HEK293 (cell line): ENCODE measurements around the gene NCBP2.
A peak's percentile ranks its signal among the peaks of the same experiment; 100 is the strongest.

Experiments used
- BCL11B ChIP-seq: fragments of 450-650 bp; formaldehyde crosslinking; IDR thresholded peaks from 2 replicates; pipeline ENCODE4 v1.5.1; 2016; ENCODE audit warnings: low read depth, missing biosample characterization, missing genetic modification characterization
- FEZF1 ChIP-seq: fragments of 450-650 bp; formaldehyde crosslinking; IDR thresholded peaks from 2 replicates; pipeline ENCODE4 v1.5.1; 2016; ENCODE audit warnings: missing biosample characterization, missing genetic modification characterization
- GLI2 ChIP-seq: fragments of 450-650 bp; formaldehyde crosslinking; IDR thresholded peaks from 2 replicates; pipeline ENCODE4; 2017; ENCODE audit warnings: missing biosample characterization, missing genetic modification characterization, low read depth, borderline replicate concordance
- HIC1 ChIP-seq: fragments of 450-650 bp; formaldehyde crosslinking; IDR thresholded peaks from 2 replicates; pipeline ENCODE4 v1.5.1; 2016; ENCODE audit warnings: missing biosample characterization, missing genetic modification characterization
- HOXC10 ChIP-seq: sonication (generic); formaldehyde crosslinking; IDR thresholded peaks from 2 replicates; pipeline ENCODE4 v1.8.1; 2023; ENCODE audit warnings: mild to moderate bottlenecking, missing genetic modification reagents
- HOXD13 ChIP-seq: sonication (generic); formaldehyde crosslinking; IDR thresholded peaks from 2 replicates; pipeline ENCODE4 v1.8.0; 2022; ENCODE audit warnings: missing genetic modification reagents, borderline replicate concordance
- KLF9 ChIP-seq: fragments of 450-650 bp; formaldehyde crosslinking; IDR thresholded peaks from 2 replicates; pipeline ENCODE4 v1.5.1; 2016; ENCODE audit warnings: missing biosample characterization, missing genetic modification characterization, low read depth
- SCRT1 ChIP-seq: fragments of 450-650 bp; formaldehyde crosslinking; IDR thresholded peaks from 2 replicates; pipeline ENCODE4 v1.5.1; 2016; ENCODE audit warnings: missing biosample characterization, missing genetic modification characterization, borderline replicate concordance
- WT1 ChIP-seq: fragments of 450-650 bp; formaldehyde crosslinking; IDR thresholded peaks from 2 replicates; pipeline ENCODE4 v1.5.1; 2016; ENCODE audit warnings: missing biosample characterization, missing genetic modification characterization
- ZBTB1 ChIP-seq: fragments of 450-650 bp; formaldehyde crosslinking; IDR thresholded peaks from 2 replicates; pipeline ENCODE4 v1.5.1; 2016; ENCODE audit warnings: missing biosample characterization, missing genetic modification characterization
- ZBTB20 ChIP-seq: fragments of 450-650 bp; formaldehyde crosslinking; IDR thresholded peaks from 2 replicates; pipeline ENCODE4 v1.5.1; 2016; ENCODE audit warnings: missing biosample characterization, missing genetic modification characterization
- ZBTB7A ChIP-seq: fragments of 450-650 bp; formaldehyde crosslinking; IDR thresholded peaks from 2 replicates; pipeline ENCODE4 v1.5.1; 2016; ENCODE audit warnings: low read depth, missing biosample characterization, missing genetic modification characterization
- ZBTB8A ChIP-seq: fragments of 450-650 bp; formaldehyde crosslinking; IDR thresholded peaks from 2 replicates; pipeline ENCODE4 v1.5.1; 2016; ENCODE audit warnings: missing biosample characterization, missing genetic modification characterization
- ZFP37 ChIP-seq: fragments of 450-650 bp; formaldehyde crosslinking; IDR thresholded peaks from 2 replicates; pipeline ENCODE4 v1.5.1; 2016; ENCODE audit warnings: missing biosample characterization, missing genetic modification characterization
- ZNF138 ChIP-seq: fragments of 450-650 bp; formaldehyde crosslinking; IDR thresholded peaks from 2 replicates; pipeline ENCODE4 v1.5.1; 2016; ENCODE audit warnings: missing biosample characterization, missing genetic modification characterization, borderline replicate concordance
- ZNF18 ChIP-seq: fragments of 450-650 bp; formaldehyde crosslinking; IDR thresholded peaks from 2 replicates; pipeline ENCODE4 v1.5.1; 2016; ENCODE audit warnings: missing biosample characterization, missing genetic modification characterization
- ZNF184 ChIP-seq: fragments of 450-650 bp; IDR thresholded peaks from 2 replicates; pipeline ENCODE4 v1.5.1; 2018; ENCODE audit warnings: missing biosample characterization, mild to moderate bottlenecking, missing genetic modification characterization
- ZNF221 ChIP-seq: fragments of 450-650 bp; formaldehyde crosslinking; IDR thresholded peaks from 2 replicates; pipeline ENCODE4 v1.5.1; 2017; ENCODE audit warnings: missing biosample characterization, missing genetic modification characterization, borderline replicate concordance
- ZNF335 ChIP-seq: fragments of 450-650 bp; formaldehyde crosslinking; conservative IDR thresholded peaks from 2 replicates; pipeline ENCODE4 v1.5.1; 2016; ENCODE audit warnings: missing biosample characterization, missing genetic modification characterization
- ZNF394 ChIP-seq: fragments of 450-650 bp; formaldehyde crosslinking; IDR thresholded peaks from 2 replicates; pipeline ENCODE4 v1.5.1; 2016; ENCODE audit warnings: missing biosample characterization, missing genetic modification characterization, mild to moderate bottlenecking, moderate library complexity, borderline replicate concordance
- ZNF510 ChIP-seq: fragments of 450-650 bp; formaldehyde crosslinking; IDR thresholded peaks from 2 replicates; pipeline ENCODE4 v1.5.1; 2018; ENCODE audit warnings: mild to moderate bottlenecking, missing genetic modification characterization, missing biosample characterization; ENCODE audit not compliant: insufficient replicate concordance
- ZNF555 ChIP-seq: fragments of 450-650 bp; formaldehyde crosslinking; conservative IDR thresholded peaks from 2 replicates; pipeline ENCODE4 v1.5.1; 2017; ENCODE audit warnings: missing biosample characterization, mild to moderate bottlenecking, missing genetic modification characterization, inconsistent platforms
- ZNF580 ChIP-seq: fragments of 450-650 bp; formaldehyde crosslinking; IDR thresholded peaks from 2 replicates; pipeline ENCODE4 v1.5.1; 2016; ENCODE audit warnings: missing biosample characterization, missing genetic modification characterization
- ZNF585B ChIP-seq: fragments of 450-650 bp; formaldehyde crosslinking; IDR thresholded peaks from 2 replicates; pipeline ENCODE4 v1.5.1; 2016; ENCODE audit warnings: missing biosample characterization, missing genetic modification characterization
- ZNF747 ChIP-seq: fragments of 450-650 bp; formaldehyde crosslinking; IDR thresholded peaks from 2 replicates; pipeline ENCODE4 v1.5.1; 2016; ENCODE audit warnings: missing biosample characterization, missing genetic modification characterization
- ZNF76 ChIP-seq: fragments of 450-650 bp; formaldehyde crosslinking; IDR thresholded peaks from 2 replicates; pipeline ENCODE4; 2016; ENCODE audit warnings: low read depth, missing biosample characterization, missing genetic modification characterization, borderline replicate concordance
- ZNF791 ChIP-seq: fragments of 450-650 bp; formaldehyde crosslinking; IDR thresholded peaks from 2 replicates; pipeline ENCODE4 v1.5.1; 2016; ENCODE audit warnings: missing biosample characterization, missing genetic modification characterization
- ZNF837 ChIP-seq: fragments of 450-650 bp; formaldehyde crosslinking; IDR thresholded peaks from 2 replicates; pipeline ENCODE4 v1.5.1; 2016; ENCODE audit warnings: missing biosample characterization, missing genetic modification characterization
- ZSCAN23 ChIP-seq: fragments of 450-650 bp; formaldehyde crosslinking; IDR thresholded peaks from 2 replicates; pipeline ENCODE4 v1.5.1; 2016; ENCODE audit warnings: missing biosample characterization, missing genetic modification characterization
- ZXDB ChIP-seq: fragments of 450-650 bp; formaldehyde crosslinking; IDR thresholded peaks from 2 replicates; pipeline ENCODE4 v1.5.1; 2016; ENCODE audit warnings: missing biosample characterization, missing genetic modification characterization
- TF ChIP-seq, protein P1 (sequence below): fragments of 450-650 bp; formaldehyde crosslinking; IDR thresholded peaks from 2 replicates; pipeline ENCODE4 v1.5.1; 2017; ENCODE audit warnings: missing biosample characterization, missing genetic modification characterization
- TF ChIP-seq, protein P2 (sequence below): fragments of 450-650 bp; formaldehyde crosslinking; IDR thresholded peaks from 2 replicates; pipeline ENCODE4 v1.5.1; 2017; ENCODE audit warnings: missing biosample characterization, missing genetic modification characterization
- TF ChIP-seq, protein P3 (sequence below): fragments of 450-650 bp; formaldehyde crosslinking; IDR thresholded peaks from 2 replicates; pipeline ENCODE4 v1.5.1; 2016; ENCODE audit warnings: missing biosample characterization, missing genetic modification characterization

NCBP2 gene

DNA sequence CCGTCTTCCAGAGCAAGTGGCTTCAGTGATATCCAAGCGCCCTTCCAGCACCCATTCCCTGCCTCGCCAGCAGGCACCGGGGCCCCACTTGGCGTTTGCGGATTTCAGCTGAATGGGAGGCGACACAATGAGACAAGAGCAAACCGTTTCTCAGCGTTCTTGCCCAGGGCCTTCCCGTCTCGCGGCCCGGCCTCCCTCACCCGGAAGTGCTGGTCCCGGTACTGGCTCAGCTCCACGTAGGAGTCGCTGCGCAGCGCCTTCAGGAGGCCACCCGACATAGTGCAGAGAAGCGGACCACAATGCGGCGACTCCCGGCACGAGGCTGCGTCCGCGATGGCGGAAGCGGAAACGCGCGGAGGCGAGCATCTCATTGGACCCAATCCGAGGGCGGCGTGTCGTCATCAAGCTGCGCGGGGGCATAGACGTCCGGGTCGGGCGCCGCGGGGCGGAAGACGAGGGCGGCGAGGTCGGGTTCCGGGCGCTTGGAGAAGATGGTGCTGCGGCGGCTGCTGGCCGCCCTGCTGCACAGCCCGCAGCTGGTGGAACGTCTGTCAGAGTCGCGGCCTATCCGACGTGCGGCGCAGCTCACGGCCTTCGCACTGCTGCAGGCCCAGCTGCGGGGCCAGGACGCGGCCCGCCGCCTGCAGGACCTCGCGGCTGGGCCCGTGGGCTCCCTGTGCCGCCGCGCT is at the start of gene NCBP2 (continued):
- TF ChIP-seq, protein P1, sequence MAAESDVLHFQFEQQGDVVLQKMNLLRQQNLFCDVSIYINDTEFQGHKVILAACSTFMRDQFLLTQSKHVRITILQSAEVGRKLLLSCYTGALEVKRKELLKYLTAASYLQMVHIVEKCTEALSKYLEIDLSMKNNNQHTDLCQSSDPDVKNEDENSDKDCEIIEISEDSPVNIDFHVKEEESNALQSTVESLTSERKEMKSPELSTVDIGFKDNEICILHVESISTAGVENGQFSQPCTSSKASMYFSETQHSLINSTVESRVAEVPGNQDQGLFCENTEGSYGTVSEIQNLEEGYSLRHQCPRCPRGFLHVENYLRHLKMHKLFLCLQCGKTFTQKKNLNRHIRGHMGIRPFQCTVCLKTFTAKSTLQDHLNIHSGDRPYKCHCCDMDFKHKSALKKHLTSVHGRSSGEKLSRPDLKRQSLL: no peak
- TF ChIP-seq BCL11B (tag by site-specific recombination): peak; percentile 40; the same call in 1 of the 2 replicates
- no peak; the same call in 1 of the 2 replicates for TF ChIP-seq ZBTB1 (tag by site-specific recombination)
- TF ChIP-seq ZBTB20: peak; percentile 83
- no peak for TF ChIP-seq ZNF747
- TF ChIP-seq ZNF138: no peak
- TF ChIP-seq ZXDB (tag by site-specific recombination): peak; percentile 80
- TF ChIP-seq FEZF1 (tag by site-specific recombination): no peak
- peak; percentile 79 for TF ChIP-seq ZNF335 (tag by site-specific recombination)
- TF ChIP-seq ZNF585B (tag by site-specific recombination): no peak
- TF ChIP-seq ZNF76 (tag by site-specific recombination): peak; percentile 82
- peak; percentile 87 for TF ChIP-seq ZNF394
- TF ChIP-seq ZNF837 (tag by site-specific recombination): no peak
- no peak; the same call in 1 of the 2 replicates for TF ChIP-seq WT1 (tag by site-specific recombination)
- no peak for TF ChIP-seq ZNF791
- TF ChIP-seq HIC1 (tag by site-specific recombination): peak; percentile 78
- TF ChIP-seq ZNF184 (tag by site-specific recombination): no peak
- no peak for TF ChIP-seq ZNF510
- TF ChIP-seq, protein P2, sequence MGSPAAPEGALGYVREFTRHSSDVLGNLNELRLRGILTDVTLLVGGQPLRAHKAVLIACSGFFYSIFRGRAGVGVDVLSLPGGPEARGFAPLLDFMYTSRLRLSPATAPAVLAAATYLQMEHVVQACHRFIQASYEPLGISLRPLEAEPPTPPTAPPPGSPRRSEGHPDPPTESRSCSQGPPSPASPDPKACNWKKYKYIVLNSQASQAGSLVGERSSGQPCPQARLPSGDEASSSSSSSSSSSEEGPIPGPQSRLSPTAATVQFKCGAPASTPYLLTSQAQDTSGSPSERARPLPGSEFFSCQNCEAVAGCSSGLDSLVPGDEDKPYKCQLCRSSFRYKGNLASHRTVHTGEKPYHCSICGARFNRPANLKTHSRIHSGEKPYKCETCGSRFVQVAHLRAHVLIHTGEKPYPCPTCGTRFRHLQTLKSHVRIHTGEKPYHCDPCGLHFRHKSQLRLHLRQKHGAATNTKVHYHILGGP: no peak
- TF ChIP-seq GLI2 (tag by site-specific recombination): no peak
- no peak for TF ChIP-seq ZBTB7A (tag by site-specific recombination)
- no peak for TF ChIP-seq ZSCAN23 (tag by site-specific recombination)
- TF ChIP-seq HOXC10: 0 out of 2 replicates have a peak, but pooled peaks have one; percentile 29
- peak; percentile 100 for TF ChIP-seq ZBTB8A
- TF ChIP-seq KLF9 (tag by site-specific recombination): no peak; the same call in 1 of the 2 replicates
- no peak for TF ChIP-seq SCRT1 (tag by site-specific recombination)
- TF ChIP-seq ZFP37 (tag by site-specific recombination): peak; percentile 93
- TF ChIP-seq HOXD13 (CRISPR knock-in tag): no peak
- TF ChIP-seq ZNF221: no peak
- no peak for TF ChIP-seq ZNF18 (tag by site-specific recombination)
- TF ChIP-seq ZNF555 (tag by site-specific recombination): no peak
- TF ChIP-seq, protein P3, sequence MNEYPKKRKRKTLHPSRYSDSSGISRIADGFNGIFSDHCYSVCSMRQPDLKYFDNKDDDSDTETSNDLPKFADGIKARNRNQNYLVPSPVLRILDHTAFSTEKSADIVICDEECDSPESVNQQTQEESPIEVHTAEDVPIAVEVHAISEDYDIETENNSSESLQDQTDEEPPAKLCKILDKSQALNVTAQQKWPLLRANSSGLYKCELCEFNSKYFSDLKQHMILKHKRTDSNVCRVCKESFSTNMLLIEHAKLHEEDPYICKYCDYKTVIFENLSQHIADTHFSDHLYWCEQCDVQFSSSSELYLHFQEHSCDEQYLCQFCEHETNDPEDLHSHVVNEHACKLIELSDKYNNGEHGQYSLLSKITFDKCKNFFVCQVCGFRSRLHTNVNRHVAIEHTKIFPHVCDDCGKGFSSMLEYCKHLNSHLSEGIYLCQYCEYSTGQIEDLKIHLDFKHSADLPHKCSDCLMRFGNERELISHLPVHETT: peak; percentile 71; the same call in 1 of the 2 replicates
- TF ChIP-seq ZNF580 (tag by site-specific recombination): no peak; the same call in 1 of the 2 replicates
